SK-N-MC (cell line): ENCODE measurements around the gene SERPINB3.

Source experiments
- EZH2 ChIP-seq: fragments of 200-600 bp; sonication (generic); IDR thresholded peaks from one replicate; pipeline ENCODE4 v1.6.1; 2017; ENCODE audit warnings: antibody characterized with exemption
- FOXP2 ChIP-seq: optimal IDR thresholded peaks from 2 replicates; pipeline ENCODE3; 2011; ENCODE audit warnings: mild to moderate bottlenecking, moderate library complexity; ENCODE audit not compliant: insufficient read depth; ENCODE audit errors: extremely low read length, control extremely low read depth
- POLR2AphosphoS5 ChIP-seq: IDR thresholded peaks from 2 replicates; pipeline ENCODE4 v1.6.1; 2012; ENCODE audit warnings: mild to moderate bottlenecking, low read depth, low read length, borderline replicate concordance

DNA sequence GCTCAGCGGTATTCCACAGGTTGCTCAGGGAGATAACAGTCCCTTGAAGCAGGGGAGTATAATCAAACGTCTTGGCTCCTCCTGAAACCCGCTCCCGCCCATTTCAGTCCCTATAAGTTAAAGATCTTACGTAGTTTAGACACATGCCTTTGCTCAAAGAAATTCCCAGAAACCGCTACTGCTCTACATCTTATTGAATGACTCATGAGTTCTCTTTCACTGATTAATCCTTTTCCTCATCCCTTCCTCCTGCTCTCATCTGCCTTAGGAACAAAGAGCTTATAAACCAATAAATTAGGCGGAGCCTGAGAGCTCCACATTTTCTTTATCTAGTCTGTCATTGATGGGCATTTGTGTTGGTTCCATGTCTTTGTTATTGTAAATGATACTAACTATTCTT is 13.5 kb downstream of the SERPINB3 start:
- TF ChIP-seq EZH2 = no peak
- TF ChIP-seq POLR2AphosphoS5 = no peak
- no peak for TF ChIP-seq FOXP2
